ES-I3 (cell line): ENCODE measurements around the gene NQO2.
"Not testable (repeated sequence)": the region's sequence is repeated elsewhere in the genome, so short reads cannot be mapped to it uniquely, and the experiment has no call there.

Source experiments
- H3K36me3 ChIP-seq: 2 replicates; pipeline ENCODE4 v1.6.1; 2013; ENCODE audit warnings: mild to moderate bottlenecking, low read length, control low read depth, moderate library complexity; ENCODE audit not compliant: insufficient read depth
- H3K4me1 ChIP-seq: 2 replicates; pipeline ENCODE4 v1.6.1; 2013; ENCODE audit warnings: mild to moderate bottlenecking, control low read depth, low read length; ENCODE audit not compliant: insufficient read depth
- H3K9ac ChIP-seq: 2 replicates; pipeline ENCODE4 v1.6.1; 2013; ENCODE audit warnings: low read depth, mild to moderate bottlenecking, low read length, moderate library complexity
- H3K9me3 ChIP-seq: 2 replicates; pipeline ENCODE4 v1.6.1; 2013; ENCODE audit warnings: mild to moderate bottlenecking, low read length, moderate library complexity; ENCODE audit not compliant: control insufficient read depth, insufficient read depth

Gene NQO2

DNA sequence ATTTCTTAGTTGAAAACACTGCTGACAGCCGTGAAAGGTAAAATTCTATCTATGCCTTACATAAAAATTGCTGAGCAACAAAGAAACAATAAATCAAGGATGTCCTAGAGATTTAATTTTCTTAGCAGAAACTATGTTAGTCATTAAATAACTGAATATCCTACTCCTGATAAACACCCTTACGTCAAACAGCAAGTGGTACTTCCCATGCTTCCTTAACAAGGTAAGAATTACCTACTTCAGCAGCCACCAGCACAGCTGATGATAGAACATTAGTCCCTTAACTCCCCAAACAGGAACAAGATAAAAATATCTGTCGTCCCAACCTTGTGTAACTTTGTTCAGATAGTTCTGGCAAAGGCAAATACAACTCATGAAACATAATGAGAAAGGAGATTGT lies 37.1 kb upstream of the NQO2 start:
- H3K9ac ChIP-seq = no peak overlapping the region
- peaks cover 37% of the 10 kb centered on the region for H3K4me1 ChIP-seq
- H3K36me3 ChIP-seq = no peaks in the 10 kb centered on the region
- H3K9me3 ChIP-seq = no peaks in the 10 kb centered on the region

DNA sequence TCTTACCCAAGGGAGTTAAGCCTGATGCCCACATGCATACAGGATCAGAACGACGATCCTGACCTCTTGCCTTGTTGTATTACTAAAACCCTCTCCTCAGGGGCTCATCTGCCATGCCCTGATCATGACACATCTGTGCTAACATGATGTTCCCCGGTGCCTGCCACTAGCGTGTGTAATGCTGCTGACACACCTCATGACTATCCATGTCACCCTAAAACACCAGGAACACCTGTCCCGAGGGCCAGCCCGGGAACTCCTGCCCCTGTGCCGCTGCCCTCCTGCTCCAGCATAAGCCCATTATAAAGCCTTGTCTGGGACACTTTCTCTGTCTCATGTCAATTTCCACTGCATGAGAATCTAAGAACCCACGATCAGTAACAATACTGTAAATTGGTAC lies 35.9 kb upstream of the NQO2 start:
- Histone ChIP-seq H3K4me1 (peaks cover 37% of the 10 kb centered on the region), H3K9me3 (no peaks in the 10 kb centered on the region), H3K36me3 (no peaks in the 10 kb centered on the region), H3K9ac (no peak overlapping the region)

DNA sequence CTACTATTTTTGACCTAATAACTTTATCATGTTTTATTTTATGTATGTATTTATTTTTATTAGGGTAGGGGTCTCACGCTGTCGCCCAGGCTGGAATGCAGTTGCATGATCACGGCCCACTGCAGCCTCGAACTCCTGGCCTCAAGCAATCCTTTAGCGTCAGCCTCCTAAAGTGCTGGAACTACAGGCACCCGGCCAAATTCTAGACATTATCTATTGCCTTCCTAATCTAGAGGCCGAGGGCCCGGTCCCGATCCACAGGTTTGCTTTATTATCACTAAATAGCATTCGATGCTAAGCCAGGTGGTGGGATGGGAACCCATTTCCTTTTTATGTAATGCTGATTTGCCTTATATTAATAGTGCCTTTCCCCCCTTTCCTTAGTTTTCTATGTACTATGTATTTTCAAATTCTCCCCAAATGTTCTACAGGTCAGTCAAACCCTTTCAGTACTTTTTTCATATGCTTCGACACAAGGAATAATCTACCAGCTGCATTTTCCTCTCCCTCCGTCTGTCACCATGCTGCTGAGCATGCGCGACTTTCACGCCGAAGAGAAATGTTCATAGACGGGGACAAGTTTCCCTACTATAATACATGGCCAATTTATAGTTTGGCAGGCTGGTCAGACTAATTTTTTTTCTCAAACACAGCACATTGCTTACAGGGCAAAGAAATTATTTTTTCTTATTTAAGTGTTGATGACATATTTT lies 34.7 kb upstream of the NQO2 start:
- H3K4me1 ChIP-seq = peaks cover 30% of the 10 kb centered on the region
- H3K9me3 ChIP-seq = no peaks in the 10 kb centered on the region
- H3K36me3 ChIP-seq = no peaks in the 10 kb centered on the region
- H3K9ac ChIP-seq = no peak overlapping the region

DNA sequence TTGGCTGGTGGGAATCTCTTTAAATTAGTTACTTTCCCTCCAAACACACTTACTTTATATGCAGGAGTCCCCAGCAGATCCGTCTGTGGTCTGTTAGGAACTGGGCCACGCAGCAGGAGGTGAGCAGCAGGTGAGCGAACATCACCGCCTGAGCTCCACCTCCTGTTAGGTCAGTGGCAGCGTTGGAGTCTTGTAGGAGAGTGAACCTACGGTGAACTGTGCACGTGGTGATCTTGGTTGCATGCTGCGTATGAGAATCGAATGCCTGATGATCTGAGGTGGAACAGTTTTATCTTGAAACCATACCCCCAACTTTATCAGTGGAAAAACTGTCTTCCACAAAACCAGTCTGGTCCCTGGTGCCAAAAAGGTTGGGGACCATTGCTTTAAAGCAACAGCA lies 33.3 kb upstream of the NQO2 start:
- no peaks in the 10 kb centered on the region for H3K9me3 ChIP-seq
- no peaks in the 10 kb centered on the region for H3K36me3 ChIP-seq
- H3K9ac ChIP-seq = no peak overlapping the region
- peaks cover 16% of the 10 kb centered on the region for H3K4me1 ChIP-seq

DNA sequence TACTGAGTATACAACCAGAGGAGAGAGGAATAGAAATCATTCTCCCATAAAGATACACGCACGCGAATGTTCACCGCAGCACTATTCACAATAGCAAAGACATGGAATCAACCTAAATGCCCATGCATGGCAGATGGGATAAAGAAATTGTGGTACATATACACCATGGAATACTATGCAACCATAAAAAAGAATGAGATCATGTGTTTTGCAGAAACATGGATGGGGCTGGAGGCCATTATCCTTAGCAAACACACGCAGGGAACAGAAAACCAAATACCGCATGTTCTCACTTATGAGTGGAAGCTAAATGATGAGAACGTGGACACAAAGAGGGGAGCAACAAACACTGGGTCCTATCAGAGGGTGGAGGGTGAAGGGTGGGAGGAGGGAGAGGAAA lies 31.8 kb upstream of the NQO2 start:
- no peak overlapping the region for H3K9ac ChIP-seq
- no peaks in the 10 kb centered on the region for H3K4me1 ChIP-seq
- H3K9me3 ChIP-seq = no peaks in the 10 kb centered on the region
- H3K36me3 ChIP-seq = no peaks in the 10 kb centered on the region

DNA sequence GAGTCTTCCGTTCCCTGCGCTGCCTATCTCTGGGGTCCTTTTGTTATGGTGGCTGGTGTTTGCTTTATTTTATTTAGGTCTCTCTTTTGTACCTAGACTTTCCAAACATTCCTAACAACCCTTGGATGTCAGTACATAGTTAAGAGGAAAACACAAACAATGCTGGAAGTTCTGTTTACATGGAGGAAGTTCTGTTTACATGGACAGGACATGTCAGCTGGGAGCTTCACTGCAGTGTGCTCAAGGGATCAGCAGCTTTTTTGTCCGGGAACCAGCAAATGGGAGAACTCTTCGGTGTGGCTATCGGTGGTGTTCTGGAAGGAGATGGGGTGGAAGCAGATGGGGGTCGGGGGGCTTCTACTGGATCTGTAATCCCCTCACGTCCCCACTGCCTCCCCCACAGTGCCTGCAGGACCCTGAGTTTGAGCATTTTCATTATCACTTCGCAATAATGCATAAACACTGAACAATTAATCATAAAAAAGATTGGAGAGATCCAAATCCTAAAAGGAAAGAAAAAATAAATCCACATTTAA lies 31.0 kb upstream of the NQO2 start:
- Histone ChIP-seq H3K9me3 (no peaks in the 10 kb centered on the region), H3K4me1 (no peaks in the 10 kb centered on the region), H3K9ac (no peak overlapping the region), H3K36me3 (no peaks in the 10 kb centered on the region)

DNA sequence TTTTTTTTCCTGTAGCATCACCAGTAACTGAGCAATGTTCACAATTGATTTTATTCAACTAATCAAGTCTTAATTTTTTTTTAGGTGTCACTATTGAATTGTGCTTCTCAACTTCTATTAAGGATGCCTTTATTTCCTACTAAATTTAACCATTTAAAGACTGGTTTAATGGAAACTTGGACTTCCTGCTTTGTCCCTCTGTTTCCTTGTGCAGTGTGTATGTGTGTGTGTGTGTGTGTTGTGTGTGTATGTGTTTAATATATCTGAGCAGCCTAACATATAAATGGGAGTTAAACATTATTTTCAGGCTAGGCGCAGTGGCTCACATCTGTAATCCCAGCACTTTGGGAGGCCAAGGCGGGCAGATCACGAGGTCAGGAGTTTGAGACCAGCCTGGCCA lies 30.1 kb upstream of the NQO2 start:
- Histone ChIP-seq H3K4me1 (no peaks in the 10 kb centered on the region), H3K36me3 (no peaks in the 10 kb centered on the region), H3K9me3 (no peaks in the 10 kb centered on the region), H3K9ac (no peak overlapping the region)

DNA sequence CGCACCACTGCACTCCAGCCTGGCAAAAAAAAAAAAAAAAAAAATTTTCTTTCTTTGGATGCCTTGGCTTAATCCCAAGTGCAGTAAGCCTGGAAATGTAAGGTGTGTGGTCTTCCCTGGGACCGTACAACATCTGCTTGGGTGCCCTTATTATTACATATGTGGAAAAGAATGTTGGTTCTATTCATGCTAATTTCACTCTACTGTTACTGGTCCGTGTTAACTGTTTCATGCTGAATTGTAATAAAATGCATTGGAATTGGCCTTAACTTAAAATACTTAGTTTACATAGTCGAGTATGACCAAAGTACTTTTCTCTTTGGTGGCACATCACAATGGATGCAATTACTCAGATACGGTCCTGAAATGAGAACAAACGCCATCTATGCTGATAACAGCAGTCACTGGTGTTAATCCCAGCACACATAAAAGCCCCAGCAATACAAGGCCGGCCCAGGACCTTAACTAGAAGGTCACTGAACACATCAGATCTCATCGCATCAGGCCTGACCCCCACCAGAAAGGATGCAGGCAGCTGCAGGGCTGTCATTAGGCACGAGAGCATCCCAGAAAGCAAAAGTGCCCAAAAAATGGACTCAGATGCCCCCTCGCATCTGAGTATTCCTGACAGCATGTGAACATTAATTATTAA lies 29.5 kb upstream of the NQO2 start:
- Histone ChIP-seq H3K9ac (no peak overlapping the region; the same call in 1 of the 2 replicates), H3K4me1 (no peaks in the 10 kb centered on the region), H3K9me3 (no peaks in the 10 kb centered on the region), H3K36me3 (no peaks in the 10 kb centered on the region)

DNA sequence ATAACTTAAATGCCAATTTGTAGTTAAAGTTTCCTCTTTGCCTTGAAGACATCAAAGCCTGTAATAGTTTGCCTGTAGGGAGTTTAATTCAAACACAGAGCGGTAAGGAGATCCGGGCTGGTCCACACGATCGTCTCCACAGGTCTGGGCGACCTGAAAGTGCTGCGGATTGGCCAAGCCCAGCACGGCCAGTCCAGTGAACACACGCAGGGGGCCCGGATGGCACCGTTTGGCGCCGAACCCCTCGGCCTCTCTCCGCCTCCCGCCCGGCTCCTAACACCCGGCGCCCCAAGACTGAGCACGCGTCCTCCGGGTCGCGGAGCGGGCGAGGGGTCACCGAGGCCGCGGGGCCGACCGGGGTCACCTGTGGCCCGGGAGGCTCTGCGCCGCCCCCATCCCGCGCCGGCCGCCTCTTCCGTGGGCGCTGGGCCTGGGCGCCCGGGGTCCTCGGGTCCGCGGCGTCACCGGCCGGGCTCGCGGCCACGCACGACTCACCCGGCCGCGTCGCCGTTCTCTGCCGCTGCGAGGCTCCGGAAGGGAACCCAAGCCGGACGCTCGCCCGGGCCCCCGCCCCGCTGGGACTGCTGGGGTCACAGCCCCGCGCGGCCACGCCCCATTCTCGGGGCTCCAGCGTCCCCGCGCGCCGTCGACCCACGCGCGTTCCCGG lies 28.8 kb upstream of the NQO2 start:
- H3K4me1 ChIP-seq = no peaks in the 10 kb centered on the region
- H3K9ac ChIP-seq = peak overlapping the region; percentile 90
- H3K9me3 ChIP-seq = no peaks in the 10 kb centered on the region
- H3K36me3 ChIP-seq = no peaks in the 10 kb centered on the region

DNA sequence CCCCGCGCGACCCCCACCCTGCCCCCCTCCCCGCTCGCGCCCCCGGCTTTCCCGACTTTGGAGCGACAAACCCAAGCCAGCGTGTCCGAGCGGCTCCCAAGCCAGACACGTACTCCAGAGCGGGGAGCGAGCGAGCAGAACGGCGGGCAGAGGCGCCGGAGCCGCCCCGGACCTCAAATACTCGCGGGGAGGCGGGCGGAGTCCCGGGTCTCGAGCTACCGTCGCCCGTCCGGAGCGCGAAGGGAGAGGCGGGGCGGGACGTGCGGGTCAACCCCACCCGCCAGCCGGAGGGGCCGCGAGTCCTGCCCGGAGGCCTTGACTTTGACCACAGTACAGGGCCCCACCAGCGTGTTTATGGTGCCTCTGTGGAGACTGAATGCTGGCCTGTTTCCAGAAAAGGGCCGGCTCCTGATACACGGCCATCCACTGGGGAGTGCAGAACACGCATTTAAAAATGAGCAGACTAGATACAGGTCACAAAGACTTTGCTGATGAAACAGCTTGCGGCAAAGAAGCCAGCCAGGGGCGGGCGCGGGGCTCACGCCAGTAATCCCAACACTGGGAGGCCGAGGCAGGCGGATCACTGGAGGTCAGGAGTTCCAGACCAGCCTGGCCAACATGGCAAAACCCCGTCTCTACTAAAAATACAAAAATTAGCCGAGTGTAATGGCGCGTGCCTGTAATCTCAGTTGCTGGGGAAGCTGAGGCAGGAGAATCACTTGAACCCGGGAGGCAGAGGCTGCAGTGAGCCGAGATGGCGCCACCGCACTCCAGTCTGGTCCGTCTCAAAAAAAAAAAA lies 28.1 kb upstream of the NQO2 start, which contains the start of gene SERPINB6:
Gene SERPINB6, minus strand, starts transcription at position 148 of the 799 bp plus-strand sequence. CDS start 12,235 bp downstream, outside the sequence.
- Histone ChIP-seq H3K9me3 (no peaks in the 10 kb centered on the region), H3K9ac (peak within 1 kb of the TSS; percentile 90), H3K36me3 (no peaks in the 10 kb centered on the region), H3K4me1 (peaks cover 6% of the 10 kb centered on the region)

DNA sequence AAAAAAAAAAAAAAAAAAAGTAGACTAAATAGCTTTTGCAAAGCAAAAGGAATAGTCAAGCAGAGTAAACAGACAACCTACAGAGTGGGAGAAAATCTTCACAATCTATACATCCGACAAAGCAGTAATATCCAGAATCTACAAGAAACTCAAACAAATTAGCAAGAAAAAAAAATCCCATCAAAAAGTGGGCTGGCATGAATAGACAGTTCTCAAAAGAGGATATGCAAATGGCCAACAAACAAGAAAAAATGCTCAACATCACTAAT lies 27.5 kb upstream of the NQO2 start:
- H3K36me3 ChIP-seq, H3K9me3 ChIP-seq: not testable (repeated sequence)
- Histone ChIP-seq H3K9ac (peak overlapping the region; percentile 90; the same call in 1 of the 2 replicates), H3K4me1 (peaks cover 11% of the 10 kb centered on the region)

DNA sequence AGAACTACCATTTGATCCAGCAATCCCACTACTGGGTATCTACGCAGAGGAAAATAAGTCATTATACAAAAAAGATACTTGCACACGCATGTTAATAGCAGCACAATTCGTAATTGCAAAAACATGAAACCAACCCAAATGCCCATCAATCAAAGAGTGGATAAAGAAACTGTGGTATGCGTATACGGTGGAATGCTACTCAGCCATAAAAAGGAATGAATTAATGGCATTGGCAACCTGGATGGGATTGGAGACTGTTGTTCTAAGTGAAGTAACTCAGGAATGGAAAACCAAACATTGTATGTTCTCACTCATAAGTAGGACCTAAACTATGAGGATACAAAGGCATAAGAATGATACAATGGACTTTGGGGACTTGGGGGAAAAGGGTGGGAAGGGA lies 27.0 kb upstream of the NQO2 start:
- H3K9me3 ChIP-seq, H3K36me3 ChIP-seq, H3K9ac ChIP-seq: not testable (repeated sequence)
- H3K4me1 ChIP-seq = peaks cover 14% of the 10 kb centered on the region

DNA sequence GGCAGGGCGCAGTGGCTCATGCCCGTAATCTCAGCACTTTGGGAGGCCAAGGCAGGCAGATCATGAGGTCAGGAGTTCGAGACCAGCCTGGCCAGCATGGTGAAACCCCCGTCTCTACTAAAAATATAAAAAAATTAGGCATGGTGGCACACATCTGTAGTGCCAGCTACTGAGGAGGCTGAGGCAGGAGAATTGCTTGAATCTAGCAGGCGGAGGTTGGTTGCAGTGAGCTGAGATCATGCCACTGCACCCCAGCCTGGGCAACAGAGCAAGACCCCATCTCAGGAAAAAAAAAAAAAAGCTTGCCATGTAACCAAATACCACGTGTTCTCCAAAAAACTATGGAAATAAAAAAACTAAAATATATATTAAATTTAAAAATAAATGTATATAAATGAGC lies 26.5 kb upstream of the NQO2 start:
- H3K9me3 ChIP-seq, H3K9ac ChIP-seq, H3K36me3 ChIP-seq: not testable (repeated sequence)
- peaks cover 14% of the 10 kb centered on the region for H3K4me1 ChIP-seq

DNA sequence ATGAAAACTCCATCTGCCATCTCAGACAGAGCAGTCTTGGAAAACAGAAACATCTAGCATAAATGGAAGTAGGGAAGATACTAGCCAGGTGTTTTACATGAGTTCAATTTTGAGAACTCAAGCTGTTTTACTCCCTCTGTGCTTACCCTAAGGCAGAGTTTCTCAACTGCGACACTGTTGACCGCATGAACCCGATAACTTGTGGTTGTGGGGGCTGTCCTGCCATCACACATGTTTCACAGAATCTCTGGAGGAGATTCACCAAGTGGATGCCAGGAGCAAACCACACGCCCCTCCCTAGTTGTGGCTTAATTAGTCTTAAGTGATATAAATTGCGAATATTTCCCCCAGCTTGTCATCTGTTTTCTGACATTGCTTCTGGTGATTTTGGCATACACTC lies 26.0 kb upstream of the NQO2 start:
- H3K9me3 ChIP-seq = no peaks in the 10 kb centered on the region
- no peaks in the 10 kb centered on the region for H3K36me3 ChIP-seq
- peaks cover 14% of the 10 kb centered on the region for H3K4me1 ChIP-seq
- H3K9ac ChIP-seq = no peak overlapping the region
